HEK293 (cell line): ENCODE results near the gene DSC1.
A peak's percentile ranks its signal among the peaks of the same experiment; 100 is the strongest.

Experiments used
- CTCF ChIA-PET: fragments of 350-600 bp; formaldehyde crosslinking; extraction: SDS; loops from one replicate; lab custom pipeline; 2021; ENCODE audit warnings: antibody characterized with exemption; lab: Yijun Ruan, JAX
- POLR2A ChIA-PET: fragments of 300-600 bp; formaldehyde crosslinking; extraction: SDS; loops from one replicate; lab custom pipeline; 2020; ENCODE audit warnings: antibody characterized with exemption, inconsistent platforms; lab: Yijun Ruan, JAX
- H3K27ac ChIP-seq: fragments of 200-500 bp; sonication (Bioruptor generic); 2 replicates; pipeline ENCODE4 v1.5.1; 2014; ENCODE audit warnings: low read depth, low read length, control low read depth, inconsistent platforms; ENCODE audit errors: extremely low read depth
- H3K36me3 ChIP-seq, 2 experiments: fragments of 200-500 bp in 1 of 2; sonication (Bioruptor generic) in 1 of 2; 1 replicate in 1 of 2; 2 replicates in 1 of 2; pipeline ENCODE4 v1.5.1; 2014 to 2017; ENCODE audit warnings: inconsistent platforms in 2 of 2, low read length in 2 of 2; ENCODE audit not compliant: control insufficient read depth in 2 of 2, insufficient read depth in 1 of 2
- H3K4me1 ChIP-seq: fragments of 200-500 bp; sonication (Bioruptor generic); 2 replicates; pipeline ENCODE4 v1.5.1; 2014; ENCODE audit warnings: mild to moderate bottlenecking, low read length, inconsistent platforms; ENCODE audit not compliant: control insufficient read depth, insufficient read depth
- H3K4me3 ChIP-seq: 2 replicates; pipeline ENCODE4 v1.5.1; 2011; ENCODE audit warnings: low read depth, mild to moderate bottlenecking, control low read depth, low read length, moderate library complexity
- H3K9me3 ChIP-seq: fragments of 200-500 bp; sonication (Bioruptor generic); 2 replicates; pipeline ENCODE4 v1.5.1; 2014; ENCODE audit warnings: low read depth, low read length, inconsistent platforms; ENCODE audit not compliant: control insufficient read depth, insufficient read depth
- SP7 ChIP-seq: fragments of 450-650 bp; formaldehyde crosslinking; IDR thresholded peaks from 2 replicates; pipeline ENCODE4 v1.5.1; 2016; ENCODE audit warnings: missing biosample characterization, missing genetic modification characterization
- YY2 ChIP-seq: fragments of 450-650 bp; formaldehyde crosslinking; IDR thresholded peaks from 2 replicates; pipeline ENCODE4 v1.5.1; 2016; ENCODE audit warnings: missing biosample characterization, missing genetic modification characterization
- ZIC2 ChIP-seq: fragments of 450-650 bp; formaldehyde crosslinking; IDR thresholded peaks from 2 replicates; pipeline ENCODE4 v1.5.1; 2016; ENCODE audit warnings: missing biosample characterization, missing genetic modification characterization
- ZNF112 ChIP-seq: fragments of 450-650 bp; formaldehyde crosslinking; IDR thresholded peaks from 2 replicates; pipeline ENCODE4 v1.5.0; 2017; ENCODE audit warnings: missing biosample characterization, missing genetic modification characterization
- ZNF133 ChIP-seq: fragments of 450-650 bp; formaldehyde crosslinking; IDR thresholded peaks from 2 replicates; pipeline ENCODE4 v1.5.1; 2016; ENCODE audit warnings: missing biosample characterization, missing genetic modification characterization
- ZNF138 ChIP-seq: fragments of 450-650 bp; formaldehyde crosslinking; IDR thresholded peaks from 2 replicates; pipeline ENCODE4 v1.5.1; 2016; ENCODE audit warnings: missing biosample characterization, missing genetic modification characterization, borderline replicate concordance
- ZNF2 ChIP-seq: fragments of 450-650 bp; formaldehyde crosslinking; IDR thresholded peaks from 2 replicates; pipeline ENCODE4 v1.5.1; 2016; ENCODE audit warnings: missing biosample characterization, missing genetic modification characterization
- ZNF211 ChIP-seq: fragments of 450-650 bp; formaldehyde crosslinking; IDR thresholded peaks from 2 replicates; pipeline ENCODE4 v1.5.1; 2016; ENCODE audit warnings: low read depth, missing biosample characterization, missing genetic modification characterization
- ZNF621 ChIP-seq: fragments of 450-650 bp; formaldehyde crosslinking; IDR thresholded peaks from 2 replicates; pipeline ENCODE4 v1.5.1; 2017; ENCODE audit warnings: missing biosample characterization, missing genetic modification characterization
- TF ChIP-seq, protein P1 (sequence below): fragments of 450-650 bp; formaldehyde crosslinking; IDR thresholded peaks from 2 replicates; pipeline ENCODE4 v1.5.1; 2016; ENCODE audit warnings: missing biosample characterization, missing genetic modification characterization, low read depth
- TF ChIP-seq, protein P2 (sequence below): fragments of 450-650 bp; formaldehyde crosslinking; IDR thresholded peaks from 2 replicates; pipeline ENCODE4 v1.5.1; 2016; ENCODE audit warnings: missing biosample characterization, missing genetic modification characterization
- TF ChIP-seq, protein P3 (sequence below): fragments of 450-650 bp; formaldehyde crosslinking; IDR thresholded peaks from 2 replicates; pipeline ENCODE4 v1.5.1; 2017; ENCODE audit warnings: missing biosample characterization, missing genetic modification characterization
- TF ChIP-seq, protein P4 (sequence below): fragments of 450-650 bp; formaldehyde crosslinking; IDR thresholded peaks from 2 replicates; pipeline ENCODE4 v1.5.1; 2016; ENCODE audit warnings: missing biosample characterization, missing genetic modification characterization
- TF ChIP-seq, protein P5 (sequence below): fragments of 450-650 bp; formaldehyde crosslinking; IDR thresholded peaks from 2 replicates; pipeline ENCODE4 v1.5.1; 2017; ENCODE audit warnings: missing biosample characterization, missing genetic modification characterization
- TF ChIP-seq, protein P6 (sequence below): fragments of 450-650 bp; formaldehyde crosslinking; IDR thresholded peaks from 2 replicates; pipeline ENCODE4; 2016; ENCODE audit warnings: missing biosample characterization, missing genetic modification characterization
- TF ChIP-seq, protein P7 (sequence below): fragments of 450-650 bp; formaldehyde crosslinking; IDR thresholded peaks from 2 replicates; pipeline ENCODE4 v1.5.1; 2016; ENCODE audit warnings: missing biosample characterization, missing genetic modification characterization, borderline replicate concordance

The DSC1 gene

DNA sequence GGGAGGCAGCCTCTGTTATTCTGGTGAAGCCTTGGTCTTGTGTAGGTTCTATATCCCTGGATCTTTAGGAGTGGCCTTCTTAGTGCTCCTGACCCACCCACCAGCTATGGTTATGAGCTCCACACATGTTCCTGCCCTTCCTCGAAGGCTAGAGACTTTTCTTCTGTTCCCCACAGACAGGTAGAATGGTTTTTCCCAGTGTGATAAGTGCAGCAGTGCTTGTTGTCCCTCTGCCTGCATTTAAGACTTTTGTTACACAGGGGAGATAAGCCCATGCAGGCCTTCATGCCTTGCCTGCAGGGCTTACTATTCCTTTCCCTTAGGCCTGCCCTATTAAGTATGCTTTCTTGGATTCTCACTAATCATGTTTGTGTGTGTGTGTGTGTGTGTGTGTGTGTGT lies 48.4 kb upstream of the DSC1 start:
- Histone ChIP-seq H3K27ac (no peak overlapping the region), H3K4me3 (no peak overlapping the region), H3K4me1 (0 out of 2 replicates have a peak, but pooled peaks cover 10% of the 10 kb centered on the region), H3K36me3 (no peaks in the 10 kb centered on the region), H3K9me3 (no peaks in the 10 kb centered on the region)
- POLR2A ChIA-PET: no interaction called here
- TF ChIP-seq, protein P1, sequence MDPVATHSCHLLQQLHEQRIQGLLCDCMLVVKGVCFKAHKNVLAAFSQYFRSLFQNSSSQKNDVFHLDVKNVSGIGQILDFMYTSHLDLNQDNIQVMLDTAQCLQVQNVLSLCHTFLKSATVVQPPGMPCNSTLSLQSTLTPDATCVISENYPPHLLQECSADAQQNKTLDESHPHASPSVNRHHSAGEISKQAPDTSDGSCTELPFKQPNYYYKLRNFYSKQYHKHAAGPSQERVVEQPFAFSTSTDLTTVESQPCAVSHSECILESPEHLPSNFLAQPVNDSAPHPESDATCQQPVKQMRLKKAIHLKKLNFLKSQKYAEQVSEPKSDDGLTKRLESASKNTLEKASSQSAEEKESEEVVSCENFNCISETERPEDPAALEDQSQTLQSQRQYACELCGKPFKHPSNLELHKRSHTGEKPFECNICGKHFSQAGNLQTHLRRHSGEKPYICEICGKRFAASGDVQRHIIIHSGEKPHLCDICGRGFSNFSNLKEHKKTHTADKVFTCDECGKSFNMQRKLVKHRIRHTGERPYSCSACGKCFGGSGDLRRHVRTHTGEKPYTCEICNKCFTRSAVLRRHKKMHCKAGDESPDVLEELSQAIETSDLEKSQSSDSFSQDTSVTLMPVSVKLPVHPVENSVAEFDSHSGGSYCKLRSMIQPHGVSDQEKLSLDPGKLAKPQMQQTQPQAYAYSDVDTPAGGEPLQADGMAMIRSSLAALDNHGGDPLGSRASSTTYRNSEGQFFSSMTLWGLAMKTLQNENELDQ (tag by site-specific recombination): no peak
- no peak for TF ChIP-seq ZNF2 (tag by site-specific recombination)
- TF ChIP-seq, protein P2, sequence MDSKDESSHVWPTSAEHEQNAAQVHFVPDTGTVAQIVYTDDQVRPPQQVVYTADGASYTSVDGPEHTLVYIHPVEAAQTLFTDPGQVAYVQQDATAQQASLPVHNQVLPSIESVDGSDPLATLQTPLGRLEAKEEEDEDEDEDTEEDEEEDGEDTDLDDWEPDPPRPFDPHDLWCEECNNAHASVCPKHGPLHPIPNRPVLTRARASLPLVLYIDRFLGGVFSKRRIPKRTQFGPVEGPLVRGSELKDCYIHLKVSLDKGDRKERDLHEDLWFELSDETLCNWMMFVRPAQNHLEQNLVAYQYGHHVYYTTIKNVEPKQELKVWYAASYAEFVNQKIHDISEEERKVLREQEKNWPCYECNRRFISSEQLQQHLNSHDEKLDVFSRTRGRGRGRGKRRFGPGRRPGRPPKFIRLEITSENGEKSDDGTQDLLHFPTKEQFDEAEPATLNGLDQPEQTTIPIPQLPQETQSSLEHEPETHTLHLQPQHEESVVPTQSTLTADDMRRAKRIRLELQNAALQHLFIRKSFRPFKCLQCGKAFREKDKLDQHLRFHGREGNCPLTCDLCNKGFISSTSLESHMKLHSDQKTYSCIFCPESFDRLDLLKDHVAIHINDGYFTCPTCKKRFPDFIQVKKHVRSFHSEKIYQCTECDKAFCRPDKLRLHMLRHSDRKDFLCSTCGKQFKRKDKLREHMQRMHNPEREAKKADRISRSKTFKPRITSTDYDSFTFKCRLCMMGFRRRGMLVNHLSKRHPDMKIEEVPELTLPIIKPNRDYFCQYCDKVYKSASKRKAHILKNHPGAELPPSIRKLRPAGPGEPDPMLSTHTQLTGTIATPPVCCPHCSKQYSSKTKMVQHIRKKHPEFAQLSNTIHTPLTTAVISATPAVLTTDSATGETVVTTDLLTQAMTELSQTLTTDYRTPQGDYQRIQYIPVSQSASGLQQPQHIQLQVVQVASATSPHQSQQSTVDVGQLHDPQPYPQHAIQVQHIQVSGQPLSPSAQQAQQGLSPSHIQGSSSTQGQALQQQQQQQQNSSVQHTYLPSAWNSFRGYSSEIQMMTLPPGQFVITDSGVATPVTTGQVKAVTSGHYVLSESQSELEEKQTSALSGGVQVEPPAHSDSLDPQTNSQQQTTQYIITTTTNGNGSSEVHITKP (tag by site-specific recombination): peak; percentile 92
- TF ChIP-seq, all 188 proteins: peak for 1
- CTCF ChIA-PET: no interaction called here

DNA sequence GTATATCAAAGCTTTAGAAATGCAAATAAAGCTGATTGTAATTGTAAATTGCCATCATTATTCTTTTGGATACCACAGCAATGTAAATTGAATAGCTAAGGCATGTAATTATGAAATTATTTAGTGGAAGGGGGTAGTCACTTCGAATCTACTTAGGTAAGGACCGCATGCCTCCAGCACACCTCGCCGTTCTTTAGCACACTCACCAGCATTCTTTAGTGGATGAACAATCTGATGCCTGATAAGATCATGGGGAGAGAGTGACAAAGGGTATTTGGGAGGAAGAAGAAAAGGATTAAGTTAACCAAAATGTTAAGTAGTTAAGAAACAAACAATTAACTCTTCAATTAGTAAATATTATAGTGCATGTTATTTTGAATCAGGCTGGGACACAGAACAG lies 46.4 kb upstream of the DSC1 start:
- ChIA-PET CTCF (interaction anchor here (0.6 to 2.5 kb wide), 4 partner anchors 10 to 238 kb away, joined by 3 to 8 read pairs (median 4); no protein-coding TSS in a partner anchor), POLR2A (interaction anchor here (1.6 kb wide), 1 partner anchor 167 kb away, joined by 3 read pairs; the partner anchor contains the start of gene DSC3)
- no peak for TF ChIP-seq YY2 (tag by site-specific recombination)
- no peak for TF ChIP-seq SP7 (tag by site-specific recombination)
- TF ChIP-seq, protein P3, sequence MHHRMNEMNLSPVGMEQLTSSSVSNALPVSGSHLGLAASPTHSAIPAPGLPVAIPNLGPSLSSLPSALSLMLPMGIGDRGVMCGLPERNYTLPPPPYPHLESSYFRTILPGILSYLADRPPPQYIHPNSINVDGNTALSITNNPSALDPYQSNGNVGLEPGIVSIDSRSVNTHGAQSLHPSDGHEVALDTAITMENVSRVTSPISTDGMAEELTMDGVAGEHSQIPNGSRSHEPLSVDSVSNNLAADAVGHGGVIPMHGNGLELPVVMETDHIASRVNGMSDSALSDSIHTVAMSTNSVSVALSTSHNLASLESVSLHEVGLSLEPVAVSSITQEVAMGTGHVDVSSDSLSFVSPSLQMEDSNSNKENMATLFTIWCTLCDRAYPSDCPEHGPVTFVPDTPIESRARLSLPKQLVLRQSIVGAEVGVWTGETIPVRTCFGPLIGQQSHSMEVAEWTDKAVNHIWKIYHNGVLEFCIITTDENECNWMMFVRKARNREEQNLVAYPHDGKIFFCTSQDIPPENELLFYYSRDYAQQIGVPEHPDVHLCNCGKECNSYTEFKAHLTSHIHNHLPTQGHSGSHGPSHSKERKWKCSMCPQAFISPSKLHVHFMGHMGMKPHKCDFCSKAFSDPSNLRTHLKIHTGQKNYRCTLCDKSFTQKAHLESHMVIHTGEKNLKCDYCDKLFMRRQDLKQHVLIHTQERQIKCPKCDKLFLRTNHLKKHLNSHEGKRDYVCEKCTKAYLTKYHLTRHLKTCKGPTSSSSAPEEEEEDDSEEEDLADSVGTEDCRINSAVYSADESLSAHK (tag by site-specific recombination): no peak
- TF ChIP-seq, protein P4, sequence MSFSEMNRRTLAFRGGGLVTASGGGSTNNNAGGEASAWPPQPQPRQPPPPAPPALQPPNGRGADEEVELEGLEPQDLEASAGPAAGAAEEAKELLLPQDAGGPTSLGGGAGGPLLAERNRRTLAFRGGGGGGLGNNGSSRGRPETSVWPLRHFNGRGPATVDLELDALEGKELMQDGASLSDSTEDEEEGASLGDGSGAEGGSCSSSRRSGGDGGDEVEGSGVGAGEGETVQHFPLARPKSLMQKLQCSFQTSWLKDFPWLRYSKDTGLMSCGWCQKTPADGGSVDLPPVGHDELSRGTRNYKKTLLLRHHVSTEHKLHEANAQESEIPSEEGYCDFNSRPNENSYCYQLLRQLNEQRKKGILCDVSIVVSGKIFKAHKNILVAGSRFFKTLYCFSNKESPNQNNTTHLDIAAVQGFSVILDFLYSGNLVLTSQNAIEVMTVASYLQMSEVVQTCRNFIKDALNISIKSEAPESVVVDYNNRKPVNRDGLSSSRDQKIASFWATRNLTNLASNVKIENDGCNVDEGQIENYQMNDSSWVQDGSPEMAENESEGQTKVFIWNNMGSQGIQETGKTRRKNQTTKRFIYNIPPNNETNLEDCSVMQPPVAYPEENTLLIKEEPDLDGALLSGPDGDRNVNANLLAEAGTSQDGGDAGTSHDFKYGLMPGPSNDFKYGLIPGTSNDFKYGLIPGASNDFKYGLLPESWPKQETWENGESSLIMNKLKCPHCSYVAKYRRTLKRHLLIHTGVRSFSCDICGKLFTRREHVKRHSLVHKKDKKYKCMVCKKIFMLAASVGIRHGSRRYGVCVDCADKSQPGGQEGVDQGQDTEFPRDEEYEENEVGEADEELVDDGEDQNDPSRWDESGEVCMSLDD (tag by site-specific recombination): no peak
- no peak for TF ChIP-seq ZIC2
- TF ChIP-seq ZNF138 (tag by site-specific recombination): no peak
- TF ChIP-seq ZNF133 (tag by site-specific recombination): no peak
- TF ChIP-seq, protein P5, sequence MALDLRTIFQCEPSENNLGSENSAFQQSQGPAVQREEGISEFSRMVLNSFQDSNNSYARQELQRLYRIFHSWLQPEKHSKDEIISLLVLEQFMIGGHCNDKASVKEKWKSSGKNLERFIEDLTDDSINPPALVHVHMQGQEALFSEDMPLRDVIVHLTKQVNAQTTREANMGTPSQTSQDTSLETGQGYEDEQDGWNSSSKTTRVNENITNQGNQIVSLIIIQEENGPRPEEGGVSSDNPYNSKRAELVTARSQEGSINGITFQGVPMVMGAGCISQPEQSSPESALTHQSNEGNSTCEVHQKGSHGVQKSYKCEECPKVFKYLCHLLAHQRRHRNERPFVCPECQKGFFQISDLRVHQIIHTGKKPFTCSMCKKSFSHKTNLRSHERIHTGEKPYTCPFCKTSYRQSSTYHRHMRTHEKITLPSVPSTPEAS (tag by site-specific recombination): no peak
- no peak for TF ChIP-seq ZNF211
- no peak for TF ChIP-seq ZNF621 (tag by site-specific recombination)
- TF ChIP-seq, protein P6, sequence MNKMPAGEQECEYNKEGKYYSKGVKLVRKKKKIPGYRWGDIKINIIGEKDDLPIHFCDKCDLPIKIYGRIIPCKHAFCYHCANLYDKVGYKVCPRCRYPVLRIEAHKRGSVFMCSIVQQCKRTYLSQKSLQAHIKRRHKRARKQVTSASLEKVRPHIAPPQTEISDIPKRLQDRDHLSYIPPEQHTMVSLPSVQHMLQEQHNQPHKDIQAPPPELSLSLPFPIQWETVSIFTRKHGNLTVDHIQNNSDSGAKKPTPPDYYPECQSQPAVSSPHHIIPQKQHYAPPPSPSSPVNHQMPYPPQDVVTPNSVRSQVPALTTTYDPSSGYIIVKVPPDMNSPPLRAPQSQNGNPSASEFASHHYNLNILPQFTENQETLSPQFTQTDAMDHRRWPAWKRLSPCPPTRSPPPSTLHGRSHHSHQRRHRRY (tag by site-specific recombination): no peak
- TF ChIP-seq, protein P7, sequence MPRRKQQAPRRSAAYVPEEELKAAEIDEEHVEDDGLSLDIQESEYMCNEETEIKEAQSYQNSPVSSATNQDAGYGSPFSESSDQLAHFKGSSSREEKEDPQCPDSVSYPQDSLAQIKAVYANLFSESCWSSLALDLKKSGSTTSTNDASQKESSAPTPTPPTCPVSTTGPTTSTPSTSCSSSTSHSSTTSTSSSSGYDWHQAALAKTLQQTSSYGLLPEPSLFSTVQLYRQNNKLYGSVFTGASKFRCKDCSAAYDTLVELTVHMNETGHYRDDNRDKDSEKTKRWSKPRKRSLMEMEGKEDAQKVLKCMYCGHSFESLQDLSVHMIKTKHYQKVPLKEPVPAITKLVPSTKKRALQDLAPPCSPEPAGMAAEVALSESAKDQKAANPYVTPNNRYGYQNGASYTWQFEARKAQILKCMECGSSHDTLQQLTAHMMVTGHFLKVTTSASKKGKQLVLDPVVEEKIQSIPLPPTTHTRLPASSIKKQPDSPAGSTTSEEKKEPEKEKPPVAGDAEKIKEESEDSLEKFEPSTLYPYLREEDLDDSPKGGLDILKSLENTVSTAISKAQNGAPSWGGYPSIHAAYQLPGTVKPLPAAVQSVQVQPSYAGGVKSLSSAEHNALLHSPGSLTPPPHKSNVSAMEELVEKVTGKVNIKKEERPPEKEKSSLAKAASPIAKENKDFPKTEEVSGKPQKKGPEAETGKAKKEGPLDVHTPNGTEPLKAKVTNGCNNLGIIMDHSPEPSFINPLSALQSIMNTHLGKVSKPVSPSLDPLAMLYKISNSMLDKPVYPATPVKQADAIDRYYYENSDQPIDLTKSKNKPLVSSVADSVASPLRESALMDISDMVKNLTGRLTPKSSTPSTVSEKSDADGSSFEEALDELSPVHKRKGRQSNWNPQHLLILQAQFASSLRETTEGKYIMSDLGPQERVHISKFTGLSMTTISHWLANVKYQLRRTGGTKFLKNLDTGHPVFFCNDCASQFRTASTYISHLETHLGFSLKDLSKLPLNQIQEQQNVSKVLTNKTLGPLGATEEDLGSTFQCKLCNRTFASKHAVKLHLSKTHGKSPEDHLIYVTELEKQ: no peak
- no peak for TF ChIP-seq ZNF112 (tag by site-specific recombination)

More for the DNA sequence above, 46.4 kb upstream of the DSC1 start:
- Histone ChIP-seq H3K4me1 (0 out of 2 replicates have a peak, but pooled peaks cover 11% of the 10 kb centered on the region), H3K9me3 (no peaks in the 10 kb centered on the region), H3K27ac (no peak overlapping the region), H3K4me3 (no peak overlapping the region), H3K36me3 (no peaks in the 10 kb centered on the region)
